A549 (cell line): Measurements from ENCODE around the gene CTNND2. TPM values are rescaled to one million over a fixed set of nuclear protein-coding genes. Genes with fewer than 3 reads are reported as not detected.

Experiments used
- ATAC-seq, 2 experiments: fragments of 200-7000 bp in 1 of 2; fragments of >200 bp in 1 of 2; cut with Nextera tagmentation in 1 of 2; cut with Tn5 transposase in 1 of 2; 3 replicates each; pipeline versions ENCODE4 v1.8.0 to v1.9.1; 2018 to 2020; ENCODE audit warnings: mild to moderate bottlenecking in 1 of 2, moderate library complexity in 1 of 2
- CTCF ChIA-PET: fragments of 300-600 bp; sonication (Branson Sonifier 250); formaldehyde crosslinking; extraction: SDS; loops from one replicate; lab custom pipeline; 2021; ENCODE audit warnings: antibody characterized with exemption, inconsistent platforms; lab: Yijun Ruan, JAX
- POLR2A ChIA-PET: fragments of 350-600 bp; formaldehyde crosslinking; extraction: SDS; loops from one replicate; lab custom pipeline; 2021; ENCODE audit warnings: antibody characterized with exemption, inconsistent platforms; lab: Yijun Ruan, JAX
- DNase-seq, 2 experiments: peaks; one replicate each; pipeline versions ENCODE4 v3.0.0 to v3.0.0-alpha.2; 2011 to 2016; ENCODE audit warnings: low read depth in 1 of 2, low spot score in 1 of 2
- FAIRE-seq: peaks from 2 replicates; lab custom pipeline; 2011; peaks lifted over from hg19 to GRCh38; lab: Jason Lieb, UNC
- H3K27ac ChIP-seq, 2 experiments: fragments of >200 bp; sonication (Bioruptor Twin); formaldehyde crosslinking; 3 replicates each; pipeline ENCODE4 v1.5.1; 2016 to 2017
- H3K4me1 ChIP-seq: fragments of >200 bp; sonication (Bioruptor Twin); formaldehyde crosslinking; 3 replicates; pipeline ENCODE4 v1.6.1; 2016
- H3K4me2 ChIP-seq: fragments of >200 bp; sonication (Bioruptor Twin); formaldehyde crosslinking; 3 replicates; pipeline ENCODE4 v1.6.1; 2016
- H3K4me3 ChIP-seq: fragments of >200 bp; sonication (Bioruptor Twin); formaldehyde crosslinking; 3 replicates; pipeline ENCODE4 v1.5.1; 2016
- H3K9me3 ChIP-seq: fragments of >200 bp; sonication (Bioruptor Twin); formaldehyde crosslinking; 3 replicates; pipeline ENCODE4 v1.6.1; 2016
- CBX2 ChIP-seq: fragments of 200-600 bp; sonication (generic); IDR thresholded peaks from 2 replicates; pipeline ENCODE4 v1.6.1; 2016; ENCODE audit warnings: low read depth, mild to moderate bottlenecking, borderline replicate concordance
- CEBPB ChIP-seq, 2 experiments: fragments of >200 bp in 1 of 2; sonication (Bioruptor Twin) in 1 of 2; formaldehyde crosslinking in 1 of 2; IDR thresholded peaks; 2 replicates each; pipeline ENCODE4 v1.6.1; 2012 to 2016
- EHF ChIP-seq: fragments of 250-450 bp; sonication (Bioruptor Pico); IDR thresholded peaks from 2 replicates; pipeline ENCODE4 v1.5.0; 2020; ENCODE audit warnings: mild to moderate bottlenecking
- ESRRA ChIP-seq: fragments of 150-350 bp; IDR thresholded peaks from 2 replicates; pipeline ENCODE4 v1.6.1; 2014; ENCODE audit warnings: mild to moderate bottlenecking, low read length, borderline replicate concordance
- FOSB ChIP-seq: fragments of 250-450 bp; sonication (Bioruptor Pico); IDR thresholded peaks from 2 replicates; pipeline ENCODE4 v1.5.0; 2020; ENCODE audit warnings: mild to moderate bottlenecking, moderate library complexity
- FOSL2 ChIP-seq, 2 experiments: fragments of 450-650 bp in 1 of 2; fragments of >200 bp in 1 of 2; sonication (Bioruptor Twin) in 1 of 2; formaldehyde crosslinking; IDR thresholded peaks; 2 replicates each; pipeline versions ENCODE4 v1.5.0 to v1.6.1; 2016 to 2020; ENCODE audit warnings: mild to moderate bottlenecking in 1 of 2, moderate library complexity in 1 of 2
- HOXA7 ChIP-seq: fragments of 250-450 bp; sonication (Bioruptor Pico); IDR thresholded peaks from 2 replicates; pipeline ENCODE4 v1.5.0; 2020; ENCODE audit warnings: mild to moderate bottlenecking, moderate library complexity
- JUN ChIP-seq, 2 experiments: fragments of >200 bp; sonication (Bioruptor Twin); formaldehyde crosslinking; IDR thresholded peaks; 2 replicates in 1 of 2; 3 replicates in 1 of 2; pipeline ENCODE4 v1.6.1; 2016 to 2017
- KDM5A ChIP-seq: fragments of 200-600 bp; sonication (generic); IDR thresholded peaks from 2 replicates; pipeline ENCODE4 v1.6.1; 2016; ENCODE audit warnings: antibody characterized with exemption, mild to moderate bottlenecking
- MAFK ChIP-seq: fragments of 450-650 bp; IDR thresholded peaks from 2 replicates; pipeline ENCODE4 v1.6.1; 2014; ENCODE audit not compliant: partially characterized antibody
- PBX3 ChIP-seq: IDR thresholded peaks from 2 replicates; pipeline ENCODE4 v1.6.1; 2012
- REST ChIP-seq: fragments of 200-600 bp; sonication (generic); IDR thresholded peaks from 2 replicates; pipeline ENCODE4 v1.6.1; 2016; ENCODE audit warnings: antibody characterized with exemption, mild to moderate bottlenecking, moderate library complexity
- RNF2 ChIP-seq: fragments of 200-600 bp; sonication (generic); IDR thresholded peaks from 2 replicates; pipeline ENCODE4 v1.6.1; 2016; ENCODE audit warnings: low read depth, mild to moderate bottlenecking, antibody characterized with exemption, moderate library complexity, borderline replicate concordance
- SMC3 ChIP-seq: fragments of >200 bp; sonication (Bioruptor Twin); formaldehyde crosslinking; IDR thresholded peaks from 3 replicates; pipeline ENCODE4 v1.6.1; 2018; ENCODE audit warnings: inconsistent platforms
- SREBF2 ChIP-seq: fragments of 450-650 bp; IDR thresholded peaks from 2 replicates; pipeline ENCODE4 v1.6.1; 2014; ENCODE audit warnings: mild to moderate bottlenecking, moderate library complexity
- ZSCAN20 ChIP-seq: fragments of 250-450 bp; sonication (Bioruptor Pico); IDR thresholded peaks from 2 replicates; pipeline ENCODE4 v1.8.0; 2022; ENCODE audit warnings: mild to moderate bottlenecking, moderate library complexity
- WGBS: methylation state at CpG from one replicate; pipeline ENCODE4 v1.1.6; 2017; ENCODE audit errors: missing lambda C conversion rate; 5-methylcytosine and 5-hydroxymethylcytosine counted together
- polyA plus RNA-seq, 4 experiments: library from polyadenylated mRNA; depleted of rRNA in 3 of 4; stranded (reverse); fragments of >200 nt; fragmentation: RNase III in 1 of 4; extraction: RNeasy Plus Mini Kit Qiagen cat#74134 plus additional on column Dnase treatment in 1 of 4; gene quantifications; 2 replicates in 3 of 4; 3 replicates in 1 of 4; pipeline ENCODE4 v1.2.3, GENCODE V29; 2011 to 2017
- TF ChIP-seq, protein P1 (sequence below): fragments of 450-650 bp; IDR thresholded peaks from 2 replicates; pipeline ENCODE4 v1.6.1; 2014; ENCODE audit warnings: antibody characterized with exemption
- TF ChIP-seq, protein P2 (sequence below): IDR thresholded peaks from 2 replicates; pipeline ENCODE4 v1.6.1; 2012; ENCODE audit warnings: low read depth, borderline replicate concordance
- TF ChIP-seq, protein P3 (sequence below): fragments of 250-450 bp; sonication (Bioruptor Pico); IDR thresholded peaks from 2 replicates; pipeline ENCODE4 v1.5.0; 2021; ENCODE audit warnings: mild to moderate bottlenecking, moderate library complexity, borderline replicate concordance
- TF ChIP-seq, protein P4 (sequence below): fragments of >200 bp; sonication (Bioruptor Twin); formaldehyde crosslinking; IDR thresholded peaks from 3 replicates; pipeline ENCODE4 v1.5.1; 2016

The CTNND2 gene
- polyA plus RNA-seq, 2 of the 4 experiments (the other 2 are of a cell fraction) = not detected

DNA sequence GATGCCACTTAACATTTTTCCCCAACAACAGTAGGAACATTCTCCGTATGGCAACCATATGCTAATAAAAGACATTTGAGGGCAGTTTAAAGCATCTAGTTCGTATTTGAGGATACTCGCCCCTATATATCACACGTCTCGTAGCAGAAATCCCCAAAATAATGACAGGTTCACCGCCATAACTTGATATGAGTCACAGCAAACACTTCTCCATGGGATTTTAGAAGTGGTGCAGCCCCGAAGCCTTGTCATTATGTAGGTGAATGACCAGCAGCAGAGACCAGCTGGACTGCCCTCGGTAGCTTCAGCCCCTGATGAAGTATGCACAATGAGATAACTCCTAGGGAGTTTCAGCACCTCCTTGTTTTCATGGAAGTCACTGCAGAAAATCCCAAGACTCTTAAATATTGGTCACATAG, 2.0 kb downstream of the CTNND2 start:
- FAIRE-seq = no peak
- 46% methylated on average over 8 of the region's 8 CpGs for WGBS

GRCh38 chr5:11898787-11899186, 5.5 kb downstream of the CTNND2 start:
- ChIA-PET POLR2A (no interaction called here), CTCF (no interaction called here)
- DNase-seq (no peak), FAIRE-seq (no peak), ATAC-seq (no peak)
- Histone ChIP-seq H3K4me2 (no peak overlapping the region), H3K9me3 (no peaks in the 10 kb centered on the region), H3K4me3 (no peak overlapping the region), H3K4me1 (peaks cover 6% of the 10 kb centered on the region; the same call in 1 of the 3 replicates), H3K27ac (no peak overlapping the region)
- 2% methylated on average over 2 of the region's 2 CpGs for WGBS
- TF ChIP-seq FOSL2 (IDR thresholded peaks at IDR 0.05) = no peak
- TF ChIP-seq FOSL2 (CRISPR knock-in tag; IDR thresholded peaks at IDR 0.05) = no peak
- no peak for TF ChIP-seq ZSCAN20
- TF ChIP-seq FOSB (CRISPR knock-in tag) = no peak
- TF ChIP-seq CBX2 = no peak
- no peak for TF ChIP-seq MAFK
- TF ChIP-seq, protein P1, sequence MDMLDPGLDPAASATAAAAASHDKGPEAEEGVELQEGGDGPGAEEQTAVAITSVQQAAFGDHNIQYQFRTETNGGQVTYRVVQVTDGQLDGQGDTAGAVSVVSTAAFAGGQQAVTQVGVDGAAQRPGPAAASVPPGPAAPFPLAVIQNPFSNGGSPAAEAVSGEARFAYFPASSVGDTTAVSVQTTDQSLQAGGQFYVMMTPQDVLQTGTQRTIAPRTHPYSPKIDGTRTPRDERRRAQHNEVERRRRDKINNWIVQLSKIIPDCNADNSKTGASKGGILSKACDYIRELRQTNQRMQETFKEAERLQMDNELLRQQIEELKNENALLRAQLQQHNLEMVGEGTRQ = no peak
- TF ChIP-seq, protein P2, sequence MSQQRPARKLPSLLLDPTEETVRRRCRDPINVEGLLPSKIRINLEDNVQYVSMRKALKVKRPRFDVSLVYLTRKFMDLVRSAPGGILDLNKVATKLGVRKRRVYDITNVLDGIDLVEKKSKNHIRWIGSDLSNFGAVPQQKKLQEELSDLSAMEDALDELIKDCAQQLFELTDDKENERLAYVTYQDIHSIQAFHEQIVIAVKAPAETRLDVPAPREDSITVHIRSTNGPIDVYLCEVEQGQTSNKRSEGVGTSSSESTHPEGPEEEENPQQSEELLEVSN = no peak
- TF ChIP-seq SREBF2 = no peak
- TF ChIP-seq, protein P3, sequence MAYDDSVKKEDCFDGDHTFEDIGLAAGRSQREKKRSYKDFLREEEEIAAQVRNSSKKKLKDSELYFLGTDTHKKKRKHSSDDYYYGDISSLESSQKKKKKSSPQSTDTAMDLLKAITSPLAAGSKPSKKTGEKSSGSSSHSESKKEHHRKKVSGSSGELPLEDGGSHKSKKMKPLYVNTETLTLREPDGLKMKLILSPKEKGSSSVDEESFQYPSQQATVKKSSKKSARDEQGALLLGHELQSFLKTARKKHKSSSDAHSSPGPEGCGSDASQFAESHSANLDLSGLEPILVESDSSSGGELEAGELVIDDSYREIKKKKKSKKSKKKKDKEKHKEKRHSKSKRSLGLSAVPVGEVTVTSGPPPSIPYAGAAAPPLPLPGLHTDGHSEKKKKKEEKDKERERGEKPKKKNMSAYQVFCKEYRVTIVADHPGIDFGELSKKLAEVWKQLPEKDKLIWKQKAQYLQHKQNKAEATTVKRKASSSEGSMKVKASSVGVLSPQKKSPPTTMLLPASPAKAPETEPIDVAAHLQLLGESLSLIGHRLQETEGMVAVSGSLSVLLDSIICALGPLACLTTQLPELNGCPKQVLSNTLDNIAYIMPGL (CRISPR knock-in tag) = no peak
- TF ChIP-seq ESRRA = no peak
- TF ChIP-seq CEBPB (IDR thresholded peaks at IDR 0.05) = no peak
- TF ChIP-seq SMC3 = no peak
- no peak for TF ChIP-seq RNF2
- no peak for TF ChIP-seq EHF (CRISPR knock-in tag)
- TF ChIP-seq HOXA7 (CRISPR knock-in tag) = no peak
- no peak for TF ChIP-seq KDM5A

More for the DNA sequence above, 2.0 kb downstream of the CTNND2 start:
- Histone ChIP-seq H3K9me3 (no peaks in the 10 kb centered on the region), H3K4me2 (no peak overlapping the region), H3K4me1 (peaks cover 6% of the 10 kb centered on the region; the same call in 1 of the 3 replicates), H3K4me3 (no peak overlapping the region), H3K27ac (no peak overlapping the region)
- ChIA-PET POLR2A (no interaction called here), CTCF (interaction anchor here (1.2 kb wide), 1 partner anchor 188 kb away, joined by 4 read pairs; no protein-coding TSS in a partner anchor)
- no peak for TF ChIP-seq REST
- TF ChIP-seq PBX3 = no peak
- TF ChIP-seq JUN (IDR thresholded peaks at IDR 0.05) = no peak
- TF ChIP-seq, protein P4, sequence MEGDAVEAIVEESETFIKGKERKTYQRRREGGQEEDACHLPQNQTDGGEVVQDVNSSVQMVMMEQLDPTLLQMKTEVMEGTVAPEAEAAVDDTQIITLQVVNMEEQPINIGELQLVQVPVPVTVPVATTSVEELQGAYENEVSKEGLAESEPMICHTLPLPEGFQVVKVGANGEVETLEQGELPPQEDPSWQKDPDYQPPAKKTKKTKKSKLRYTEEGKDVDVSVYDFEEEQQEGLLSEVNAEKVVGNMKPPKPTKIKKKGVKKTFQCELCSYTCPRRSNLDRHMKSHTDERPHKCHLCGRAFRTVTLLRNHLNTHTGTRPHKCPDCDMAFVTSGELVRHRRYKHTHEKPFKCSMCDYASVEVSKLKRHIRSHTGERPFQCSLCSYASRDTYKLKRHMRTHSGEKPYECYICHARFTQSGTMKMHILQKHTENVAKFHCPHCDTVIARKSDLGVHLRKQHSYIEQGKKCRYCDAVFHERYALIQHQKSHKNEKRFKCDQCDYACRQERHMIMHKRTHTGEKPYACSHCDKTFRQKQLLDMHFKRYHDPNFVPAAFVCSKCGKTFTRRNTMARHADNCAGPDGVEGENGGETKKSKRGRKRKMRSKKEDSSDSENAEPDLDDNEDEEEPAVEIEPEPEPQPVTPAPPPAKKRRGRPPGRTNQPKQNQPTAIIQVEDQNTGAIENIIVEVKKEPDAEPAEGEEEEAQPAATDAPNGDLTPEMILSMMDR = no peak
- TF ChIP-seq HOXA7 (CRISPR knock-in tag) = no peak
- no peak for DNase-seq
- no peak for ATAC-seq
